ENCODE data around the gene PSAPL1.
"Not testable (repeated sequence)": the region's sequence is repeated elsewhere in the genome, so short reads cannot be mapped to it uniquely, and the experiment has no call there.

Gene PSAPL1

DNA sequence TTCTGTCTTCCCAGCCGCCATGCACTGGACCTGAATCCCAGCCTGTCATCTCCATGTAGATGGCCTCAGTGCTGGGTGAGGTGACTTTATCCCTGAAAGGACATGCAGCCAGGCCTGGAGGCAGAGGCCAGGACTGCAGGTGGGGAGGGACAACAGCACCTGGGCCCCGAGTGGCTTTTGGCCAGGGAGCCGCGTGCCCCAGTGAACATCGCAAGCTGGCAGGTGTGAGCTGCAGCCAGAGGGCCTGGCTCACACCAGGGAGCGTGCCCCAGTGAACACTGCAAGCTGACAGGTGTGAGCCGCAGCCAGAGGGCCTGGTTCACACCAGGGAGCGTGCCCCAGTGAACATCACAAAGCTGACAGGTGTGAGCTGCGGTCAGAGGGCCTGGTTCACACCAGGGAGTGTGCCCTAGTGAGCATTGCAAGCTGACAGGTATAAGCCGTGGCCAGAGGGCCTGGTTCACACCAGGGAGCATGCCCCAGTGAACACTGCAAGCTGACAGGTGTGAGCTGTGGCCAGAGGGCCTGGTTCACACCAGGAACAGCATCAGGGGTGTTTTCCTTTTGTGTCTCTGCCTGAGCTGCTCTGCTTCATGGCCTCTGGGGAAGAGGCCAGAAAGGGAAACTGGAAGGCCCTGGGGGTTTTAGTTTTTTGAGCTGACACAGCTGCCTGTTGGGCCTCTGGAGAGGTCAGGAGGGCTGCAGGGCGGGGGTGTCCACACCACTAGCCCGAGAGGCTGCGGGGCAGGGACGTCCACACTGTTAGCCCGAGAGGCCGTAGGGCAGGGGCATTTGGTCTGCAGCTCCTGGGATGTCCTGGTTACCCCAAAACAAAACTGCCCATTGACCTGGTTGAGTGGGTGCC lies 22.7 kb upstream of the PSAPL1 start:
- DNase-seq: peak; percentile 20

DNA sequence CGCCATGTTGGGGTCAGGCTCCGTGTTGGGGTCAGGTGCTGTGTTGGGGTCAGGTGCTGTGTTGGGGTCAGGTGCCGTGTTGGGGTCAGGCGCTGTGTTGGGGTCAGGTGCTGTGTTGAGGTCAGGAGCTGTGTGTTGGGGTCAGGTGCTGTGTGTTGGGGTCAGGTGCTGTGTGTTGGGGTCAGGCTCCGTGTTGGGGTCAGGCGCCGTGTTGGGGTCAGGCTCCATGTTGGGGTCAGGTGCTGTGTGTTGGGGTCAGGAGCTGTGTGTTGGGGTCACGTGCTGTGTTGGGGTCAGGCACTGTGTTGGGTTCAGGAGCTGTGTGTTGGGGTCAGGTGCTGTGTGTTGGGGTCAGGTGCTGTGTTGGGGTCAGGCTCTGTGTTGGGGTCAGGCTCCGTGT lies 18.1 kb upstream of the PSAPL1 start:
- not testable (repeated sequence) for DNase-seq

DNA sequence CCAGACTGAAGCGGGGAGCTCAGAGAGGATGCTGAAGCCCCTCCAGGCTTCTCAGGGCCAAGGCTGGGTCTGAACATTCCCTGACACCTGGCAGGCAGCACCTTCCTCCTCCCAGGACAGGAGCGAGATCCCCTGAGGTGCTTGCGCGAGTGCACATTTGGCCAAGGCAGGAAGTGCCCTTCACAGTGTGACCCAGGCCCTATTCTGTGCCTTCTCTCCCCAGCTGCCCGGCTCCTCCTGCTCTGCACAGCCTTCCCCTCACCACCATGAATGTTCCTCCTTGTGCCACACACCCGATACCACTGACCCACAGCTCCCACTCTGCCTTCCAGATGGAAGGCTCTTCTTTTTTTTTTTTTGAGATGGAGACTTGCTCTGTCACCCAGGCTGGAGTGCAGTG lies 17.1 kb upstream of the PSAPL1 start:
- DNase-seq: no peak

DNA sequence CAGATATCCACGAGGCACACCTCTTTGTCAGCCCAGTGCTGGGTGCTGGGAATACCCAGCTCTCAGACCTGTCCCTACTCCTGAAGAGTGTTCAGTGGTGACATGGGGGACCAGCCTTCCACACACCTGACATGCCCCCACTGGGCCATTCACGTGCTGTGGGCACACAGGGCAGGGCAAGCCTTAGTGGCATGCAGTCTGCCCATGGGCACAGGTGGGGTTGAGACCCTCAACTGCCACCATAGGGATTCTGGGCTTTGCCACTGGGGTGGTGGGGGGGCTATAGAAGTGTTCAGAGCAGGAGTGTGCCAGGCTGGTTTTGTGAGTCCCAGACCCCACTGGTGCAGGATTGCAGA lies 16.7 kb upstream of the PSAPL1 start:
- no peak for DNase-seq

DNA sequence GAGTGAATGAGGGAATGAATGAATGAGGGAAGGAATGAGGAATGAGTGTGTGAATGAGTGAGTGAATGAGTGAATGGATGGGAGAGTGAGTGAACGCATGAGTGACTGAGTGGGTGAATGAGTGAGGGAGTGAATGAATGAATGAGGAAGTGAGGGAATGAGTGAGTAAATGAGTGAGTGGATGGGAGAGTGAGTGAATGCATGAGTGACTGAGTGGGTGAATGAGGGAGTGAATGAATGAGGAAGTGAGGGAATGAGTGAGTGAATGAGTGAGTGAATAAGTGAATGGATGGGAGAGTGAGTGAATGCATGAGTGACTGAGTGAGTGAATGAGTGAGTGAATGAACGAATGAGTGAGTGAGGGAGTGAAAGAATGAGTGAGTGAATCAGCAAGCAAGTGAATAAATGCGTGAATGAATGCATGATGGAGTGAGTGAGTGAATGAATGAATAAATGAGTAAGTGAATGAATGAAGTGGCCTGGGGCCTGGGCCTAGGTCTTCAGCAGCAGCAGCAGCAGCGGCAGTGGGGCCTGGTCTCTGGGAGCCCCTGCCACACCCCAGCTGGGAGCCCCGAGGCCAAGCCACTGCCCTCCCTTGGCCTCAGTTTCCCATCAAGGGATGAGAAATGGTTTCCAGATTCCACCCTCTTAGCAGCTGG lies 16.2 kb upstream of the PSAPL1 start:
- DNase-seq: no peak

DNA sequence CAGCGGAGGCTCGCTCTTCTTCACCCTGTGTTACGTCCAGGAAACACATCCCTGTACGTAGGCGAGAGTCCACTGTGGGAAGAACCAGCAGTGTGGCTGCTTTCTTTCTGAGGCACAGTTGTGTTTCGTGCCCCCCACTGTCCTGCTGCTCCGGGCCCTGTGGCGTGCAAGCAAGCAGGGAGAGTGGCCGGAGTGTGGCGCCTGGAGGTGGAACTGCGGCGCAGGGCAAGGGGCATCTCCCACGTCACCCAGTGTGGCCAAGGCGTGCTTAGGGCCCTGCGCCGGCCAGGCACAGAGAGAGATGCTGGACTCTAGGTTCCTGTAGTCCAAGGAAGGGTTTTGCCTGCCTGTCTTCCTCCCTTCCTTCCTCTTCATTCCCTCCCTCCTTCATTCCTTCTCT lies 13.3 kb upstream of the PSAPL1 start:
- no peak for DNase-seq

DNA sequence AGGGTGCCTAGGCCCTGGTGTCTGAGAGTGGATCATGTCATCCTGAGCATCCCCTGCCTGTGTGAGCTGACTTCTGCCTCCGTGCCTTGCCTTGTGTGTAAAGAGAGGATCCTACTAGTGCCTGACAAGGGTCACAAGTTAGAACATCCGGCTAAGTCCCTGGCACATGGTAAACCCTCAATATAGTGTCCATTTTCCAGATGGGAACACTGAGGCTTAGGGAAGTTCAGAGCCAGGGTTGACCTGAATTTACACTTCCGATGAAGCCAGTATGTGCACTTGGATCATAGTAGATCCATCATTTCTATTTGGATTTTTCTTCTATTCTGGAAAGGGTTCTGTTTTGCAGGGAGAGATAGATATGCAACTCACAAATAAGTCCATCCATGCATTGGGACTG lies 12.5 kb upstream of the PSAPL1 start:
- no peak for DNase-seq

DNA sequence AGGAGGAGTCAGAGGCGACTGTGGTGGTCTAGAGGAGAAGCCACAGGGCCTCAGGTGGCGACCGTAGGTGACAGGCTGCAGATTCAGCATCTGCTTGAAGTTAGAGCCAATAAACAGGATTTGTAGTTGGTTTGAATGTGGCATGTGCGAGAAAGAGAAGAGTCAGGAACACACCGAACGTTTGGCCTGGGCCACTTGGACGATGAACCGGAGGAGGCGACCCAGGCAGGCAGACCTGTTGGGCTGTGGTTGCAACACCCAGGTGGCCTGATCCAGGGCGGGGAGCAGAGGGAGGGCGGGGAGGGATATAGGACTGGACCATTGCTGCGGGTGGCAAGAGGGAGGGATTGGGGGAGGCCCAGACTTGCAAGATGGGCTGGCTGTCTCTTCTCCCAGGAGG lies 10.0 kb upstream of the PSAPL1 start:
- DNase-seq: no peak

DNA sequence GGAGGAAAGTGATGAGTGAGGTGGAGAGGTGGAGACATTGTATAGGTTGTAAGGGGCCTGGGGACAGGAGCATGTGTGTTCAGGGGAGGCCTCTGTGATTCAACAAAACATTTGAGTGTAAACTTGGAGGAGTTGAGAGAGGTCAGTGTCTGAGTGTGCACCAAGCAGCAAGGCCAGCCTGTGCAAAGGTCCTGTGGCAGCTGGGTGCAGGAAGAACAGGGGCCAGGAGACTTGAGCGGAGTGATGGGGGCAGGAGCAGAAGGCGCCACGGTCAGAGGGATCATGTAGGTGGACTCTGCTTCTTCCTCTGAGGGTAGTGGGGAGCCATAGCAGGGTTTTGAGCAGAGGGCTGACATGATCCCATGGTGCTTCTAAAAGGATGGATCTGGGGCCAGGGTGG lies 9.6 kb upstream of the PSAPL1 start:
- DNase-seq: no peak

DNA sequence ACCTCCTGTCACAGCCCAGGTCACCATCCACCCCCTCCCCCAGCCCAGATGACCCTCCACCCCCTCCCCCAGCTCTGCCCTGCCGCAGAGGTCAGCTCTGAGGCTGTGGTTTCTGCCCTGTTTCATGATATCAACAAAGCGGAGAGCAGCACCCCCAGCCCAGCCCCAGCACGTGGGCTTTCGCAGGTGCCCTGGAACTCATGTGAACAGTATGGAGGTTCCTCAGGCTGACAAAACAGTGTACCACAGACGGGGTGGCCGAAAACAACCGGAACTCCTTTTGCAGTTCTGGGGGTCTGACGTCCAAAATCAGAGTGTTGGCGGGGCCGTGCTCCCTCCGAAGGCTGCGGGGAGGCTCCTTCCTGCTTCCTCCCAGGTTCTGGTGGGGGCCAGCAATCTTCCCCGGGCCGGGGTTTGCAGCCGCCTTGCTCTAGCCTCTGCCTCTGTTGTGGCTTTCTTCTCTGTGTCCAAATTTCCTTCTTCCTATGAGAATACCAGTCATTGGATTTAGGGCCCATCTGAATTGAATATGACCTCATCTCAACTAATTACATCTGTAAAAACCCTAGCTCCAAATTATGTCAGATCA lies 7.9 kb upstream of the PSAPL1 start:
- DNase-seq: no peak

DNA sequence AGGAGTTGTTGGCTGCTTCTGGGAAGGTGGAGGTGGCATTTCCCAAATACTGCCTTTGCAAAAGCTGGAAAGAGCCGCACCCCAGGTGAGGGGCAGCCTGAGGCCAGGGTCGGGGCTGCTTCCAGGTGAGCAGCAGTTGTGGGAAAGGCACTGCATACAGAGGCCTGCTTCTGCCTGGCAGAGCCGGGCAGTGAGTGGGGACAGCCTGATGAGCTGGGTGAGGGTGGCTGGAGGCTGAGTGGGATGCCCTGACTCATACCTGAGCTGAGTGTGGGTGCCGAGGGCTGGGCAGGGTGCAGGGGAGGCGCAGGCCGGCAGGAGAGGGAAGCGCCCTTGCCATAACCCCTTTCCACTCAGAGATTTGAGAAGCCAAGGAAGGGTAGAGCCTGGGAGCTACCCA lies 6.5 kb upstream of the PSAPL1 start:
- DNase-seq: no peak

DNA sequence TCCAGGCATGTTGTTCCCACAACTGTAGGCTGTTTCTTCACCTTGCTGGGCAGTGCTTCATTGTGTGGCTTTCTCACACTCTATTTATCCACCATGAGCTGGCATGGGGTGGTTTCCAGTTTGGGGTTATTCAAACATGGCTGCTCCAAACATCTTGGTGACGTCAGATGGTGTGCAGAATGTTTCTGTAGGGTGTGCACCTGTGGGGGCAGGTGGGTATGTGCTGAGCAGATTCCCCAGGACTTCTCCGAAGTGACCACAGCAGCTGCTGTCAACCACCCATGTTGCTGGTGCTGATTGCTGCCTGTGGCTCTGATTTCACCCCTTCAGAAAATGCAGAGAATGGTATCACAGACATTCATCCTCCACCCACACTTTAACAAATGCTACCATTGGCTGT lies 5.0 kb upstream of the PSAPL1 start:
- DNase-seq: no peak

DNA sequence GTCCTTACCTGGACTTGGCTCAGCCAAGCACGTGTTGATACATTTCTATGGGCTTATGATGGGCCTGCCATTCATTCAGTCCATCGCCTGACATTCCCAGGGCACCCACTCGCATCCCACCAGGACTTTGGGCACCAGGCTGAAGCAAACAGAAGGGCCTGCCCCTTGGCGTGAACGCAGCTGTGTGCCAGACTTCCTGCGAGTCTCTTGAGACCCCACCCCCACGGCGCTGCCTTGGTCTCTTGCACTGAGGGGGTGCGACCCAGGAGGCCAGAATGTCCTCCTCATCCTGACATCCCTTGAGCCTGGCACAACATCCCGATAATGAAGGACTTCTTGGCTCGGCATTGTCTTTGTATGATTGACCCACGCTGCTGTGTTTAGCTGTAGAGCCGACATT lies 1.5 kb upstream of the PSAPL1 start:
- DNase-seq: no peak

DNA sequence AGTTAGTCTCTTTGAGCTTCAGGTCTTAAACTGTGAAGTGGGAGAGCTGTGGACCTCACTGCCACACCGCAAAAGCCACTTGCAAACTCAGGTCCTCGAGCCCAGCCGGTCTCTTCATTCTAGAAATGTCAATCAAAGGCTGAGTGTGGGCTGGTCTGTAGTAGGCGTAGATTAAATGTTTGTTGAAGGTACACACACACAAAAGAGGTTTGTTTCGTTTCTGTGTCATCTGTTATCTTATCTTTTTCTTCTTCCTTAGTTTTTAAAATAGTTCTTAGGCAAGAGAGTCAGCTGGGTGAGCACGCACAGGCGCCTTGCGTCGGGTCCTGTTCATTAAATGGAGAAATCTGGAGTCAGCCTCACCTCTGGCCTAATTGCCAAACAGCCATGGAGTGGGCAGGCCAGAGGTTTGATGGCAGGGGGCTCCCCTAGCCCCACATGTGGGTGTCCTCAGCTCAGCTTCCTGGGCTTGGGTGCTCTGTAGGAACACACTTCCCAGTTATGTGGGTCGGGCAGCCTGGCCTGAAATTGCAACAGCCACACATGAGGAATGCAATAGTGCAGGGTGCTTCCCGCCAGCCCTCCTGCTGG lies 836 bp upstream of the PSAPL1 start:
- no peak for DNase-seq

DNA sequence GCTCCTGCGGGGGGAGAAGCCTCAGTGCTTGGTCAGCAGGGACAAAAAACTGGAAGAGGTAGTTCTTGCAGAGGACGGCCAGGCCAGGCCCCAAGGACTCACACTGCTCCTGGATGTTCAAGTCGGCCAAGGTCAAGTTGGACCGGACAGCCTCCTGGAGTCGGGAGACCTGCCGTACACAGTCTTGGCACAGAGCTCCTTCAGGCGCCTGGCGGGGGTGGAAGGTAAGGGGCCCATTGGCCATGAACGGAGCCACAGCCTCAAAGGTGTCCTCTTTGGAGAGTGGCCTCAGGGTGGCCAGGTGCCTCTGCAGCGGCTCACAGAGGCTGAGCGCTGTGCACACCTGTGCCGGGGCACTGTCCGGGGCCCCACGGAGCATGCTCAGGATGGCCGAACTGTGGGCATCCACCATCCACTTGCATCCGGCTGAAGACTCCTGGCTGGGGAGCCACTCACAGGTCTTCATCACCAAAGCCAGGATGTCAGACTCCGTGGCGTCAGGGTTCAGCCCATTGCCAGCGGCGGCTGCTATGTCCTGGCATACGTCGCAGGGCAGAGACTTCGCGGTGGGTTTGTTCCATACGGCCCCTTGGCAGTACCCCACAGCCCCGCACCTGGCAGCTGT lies 477 bp downstream of the PSAPL1 start:
- DNase-seq: no peak

DNA sequence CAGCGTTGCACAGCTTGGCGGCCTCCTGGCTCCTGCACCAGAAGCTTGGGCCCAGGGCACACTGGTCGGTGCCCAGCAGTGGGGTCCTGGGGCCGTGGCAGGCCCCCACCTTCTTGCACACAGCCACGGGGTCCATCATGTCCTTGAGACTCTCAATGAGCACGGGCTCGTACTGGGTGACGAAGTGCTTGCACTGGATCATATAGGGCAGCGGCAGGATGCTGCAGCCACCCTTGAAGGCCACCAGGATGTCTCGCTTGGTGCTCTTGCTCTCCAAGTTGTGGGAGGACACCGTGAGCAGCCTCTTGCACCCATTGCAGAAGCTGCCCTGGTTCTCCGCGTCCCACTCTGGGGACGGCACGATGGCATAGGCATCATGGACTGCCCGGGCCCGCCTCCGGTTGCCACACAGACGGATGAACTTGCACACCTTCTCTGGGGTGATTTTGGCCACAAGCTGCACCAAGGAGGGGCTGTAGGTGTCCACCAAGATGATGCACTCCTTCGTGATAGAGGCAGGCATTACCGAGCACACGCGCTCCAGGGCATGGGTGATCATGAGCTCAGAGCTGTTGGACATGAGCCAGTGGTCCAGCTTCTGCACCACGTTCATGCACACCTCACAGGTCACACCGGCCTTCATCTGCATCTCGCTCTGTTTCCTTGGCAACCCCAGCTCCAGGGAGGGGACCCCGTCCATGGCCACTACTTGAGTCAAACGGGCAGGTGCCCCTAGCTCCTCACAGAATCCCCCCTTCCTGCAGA lies 1.2 kb downstream of the PSAPL1 start:
- DNase-seq: no peak

DNA sequence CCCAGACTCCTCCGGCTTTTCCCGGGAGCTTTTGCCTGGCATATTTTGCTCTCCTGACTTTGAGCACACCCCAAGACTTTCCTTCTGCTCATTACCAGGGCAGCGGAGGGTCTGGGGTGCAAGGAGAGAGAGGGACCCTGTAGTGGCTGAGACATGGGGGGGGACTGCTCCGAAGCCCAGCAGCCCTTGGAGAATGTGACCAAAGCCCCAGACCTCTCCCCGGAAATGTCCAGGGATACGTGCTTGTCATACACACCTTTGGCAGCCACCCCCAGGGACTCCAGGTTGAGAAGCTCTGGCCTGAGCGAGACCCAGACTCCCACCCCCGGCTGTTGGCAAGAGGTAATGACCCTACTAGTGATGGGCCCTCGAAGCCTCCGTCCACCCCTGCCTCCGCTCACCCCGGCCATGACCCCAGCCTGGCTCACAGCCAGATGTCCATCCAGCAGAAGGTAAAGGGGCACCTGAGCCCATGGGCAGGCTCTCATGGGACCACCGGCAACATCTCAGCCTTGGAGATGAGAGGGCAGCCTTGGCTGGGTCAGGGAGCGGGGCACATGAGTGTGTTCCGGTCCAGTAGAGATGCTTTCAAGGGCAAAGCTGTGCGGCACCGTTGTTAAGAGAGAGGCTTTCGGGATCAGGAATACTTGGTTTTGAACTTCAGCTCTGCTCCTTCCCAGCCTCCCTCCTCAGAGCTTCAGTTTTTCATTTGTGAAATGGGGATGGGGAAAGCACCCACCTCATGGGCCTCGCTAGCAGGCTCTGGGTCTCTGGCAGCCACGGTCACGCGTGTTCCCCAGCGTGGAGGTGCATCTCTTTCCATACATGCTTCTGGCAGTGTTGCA lies 2.0 kb downstream of the PSAPL1 start:
- no peak for DNase-seq

DNA sequence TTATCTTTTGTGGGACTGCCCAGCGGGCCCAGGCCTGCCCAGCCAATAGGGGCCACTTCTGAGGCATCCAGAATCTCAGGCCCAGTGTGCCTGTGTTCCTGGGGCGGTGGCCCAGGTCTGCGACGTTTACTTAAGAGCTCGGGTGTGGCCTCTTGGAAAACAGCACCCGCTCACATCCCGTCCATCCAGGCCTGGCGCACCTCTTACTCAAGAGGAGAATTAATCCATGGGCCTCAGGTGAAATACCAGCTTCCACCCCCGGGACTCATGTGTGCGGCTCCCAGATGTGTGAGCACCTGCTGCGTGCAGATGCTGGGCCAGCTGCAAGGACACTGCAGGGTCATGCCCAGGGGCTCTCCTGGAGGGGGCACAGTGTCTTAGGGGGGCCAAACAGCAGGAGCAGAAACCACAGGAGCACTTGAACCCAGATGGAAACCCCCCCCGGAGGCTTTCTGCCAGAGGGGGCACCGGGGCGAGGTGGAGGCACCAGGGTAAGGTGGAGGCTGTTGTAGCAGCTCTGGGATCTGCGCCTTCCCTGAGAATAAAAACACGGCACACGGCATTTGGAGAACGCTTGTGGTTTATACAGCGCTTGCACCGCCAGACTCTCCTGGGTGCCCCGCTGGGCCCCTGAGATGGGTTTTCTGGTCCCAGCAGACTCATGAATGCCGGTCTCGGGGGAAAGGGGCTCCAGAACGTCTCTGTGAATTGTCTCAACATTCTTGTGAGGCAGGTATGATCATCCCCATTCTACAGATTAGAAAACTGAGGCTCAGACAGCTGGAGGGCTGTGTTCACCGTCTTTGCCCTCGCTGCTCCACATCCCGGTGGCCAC lies 2.8 kb downstream of the PSAPL1 start:
- no peak for DNase-seq

DNA sequence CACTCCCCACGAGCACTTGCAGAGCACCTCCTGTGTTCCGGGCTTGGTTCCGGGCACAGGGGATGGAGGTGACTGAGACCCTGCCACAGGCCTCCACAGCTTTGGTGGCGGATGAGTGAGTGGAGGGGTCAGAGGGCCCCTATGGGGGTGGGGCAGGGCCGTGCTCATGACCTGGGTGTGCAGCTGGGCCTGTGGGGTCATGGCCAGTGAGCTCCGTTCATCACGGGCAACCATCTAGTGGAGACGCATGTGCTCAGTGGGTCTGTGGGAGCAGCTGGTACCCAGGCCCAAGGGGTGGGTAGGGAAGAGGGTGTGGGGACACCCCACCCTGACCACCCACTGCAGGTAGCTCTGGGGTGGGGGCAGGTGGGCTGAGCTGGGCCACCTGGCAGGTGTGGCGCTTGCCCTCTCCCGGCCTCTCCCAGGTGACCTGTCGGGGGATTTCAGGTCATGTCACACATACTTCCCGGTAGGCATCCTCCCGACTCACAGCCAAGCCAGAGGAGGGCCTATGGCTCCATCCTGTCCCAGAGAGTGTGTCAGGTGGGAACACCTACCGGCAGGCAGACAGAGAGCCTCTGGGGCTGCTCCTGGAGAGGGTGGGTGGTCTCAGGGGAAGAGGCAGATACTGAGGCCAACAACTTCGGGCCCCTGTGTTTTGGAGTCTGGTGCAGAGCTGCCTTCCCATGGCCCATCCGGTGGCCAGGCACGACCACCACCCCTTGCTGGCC lies 3.6 kb downstream of the PSAPL1 start:
- DNase-seq: no peak

DNA sequence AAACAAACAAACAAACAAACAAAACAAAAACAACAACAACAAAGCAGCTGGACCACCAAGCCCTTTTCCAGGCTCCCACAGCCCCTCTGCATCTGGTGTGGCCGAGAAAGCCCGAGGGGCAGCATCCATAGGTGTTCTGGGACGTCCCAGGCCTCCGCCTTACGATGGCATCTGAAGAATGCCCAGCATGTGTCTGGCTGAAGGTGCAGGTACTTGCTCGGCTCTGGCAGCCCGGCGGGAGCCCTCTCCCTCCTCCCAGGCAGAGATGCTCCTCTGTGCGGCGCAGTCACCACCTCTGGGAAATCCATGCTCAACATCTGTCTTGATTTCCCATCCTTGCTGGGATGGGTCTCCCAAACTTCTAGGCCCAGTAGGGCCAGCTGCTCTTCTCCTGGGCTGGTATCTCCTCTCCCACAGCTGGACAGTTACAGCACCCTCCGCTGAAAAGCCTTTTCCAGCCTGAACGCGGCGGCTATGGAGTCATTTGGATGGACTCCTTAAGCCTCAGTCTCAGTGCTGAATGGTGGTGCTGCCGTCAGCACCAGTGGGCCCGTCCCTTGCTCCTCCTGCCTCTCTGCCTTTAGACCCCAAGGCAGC lies 4.3 kb downstream of the PSAPL1 start:
- DNase-seq: no peak

All from RPMI8226 (cell line).